Astrocyte (in vitro differentiated cells and primary cell): ENCODE measurements around the gene AP2S1.

Experiments
- CTCF ChIP-seq: IDR thresholded peaks from 2 replicates; pipeline ENCODE4 v1.5.1; 2011; ENCODE audit warnings: low read depth, mild to moderate bottlenecking, inconsistent platforms, low read length, moderate library complexity; ENCODE audit not compliant: insufficient read depth
- EZH2 ChIP-seq: IDR thresholded peaks from 2 replicates; pipeline ENCODE4 v1.6.1; 2012; ENCODE audit warnings: mild to moderate bottlenecking, low read length, inconsistent platforms; ENCODE audit not compliant: insufficient read depth

- TF ChIP-seq CTCF (no peak), EZH2 (no peak)
Observed at GRCh38 chr19:46834984-46835383, 15.7 kb downstream of the AP2S1 start.
